ENCODE results near the gene ARL16. TPM values are rescaled to one million over a fixed set of nuclear protein-coding genes. Genes with fewer than 3 reads are reported as not detected.

ARL16 gene
- total RNA-seq, 4 donors from 2014 or later, result 19.1 to 34.3 (median 27.9) TPM

- Histone ChIP-seq H3K9me3 (no peaks in the 10 kb centered on the region), H3K27ac (peak within 1 kb of the TSS; percentile 92 to 99 (median 96)), H3K36me3 (peaks cover 0 to 7% (median 0%) of the 10 kb centered on the region in 3 donors), H3K4me1 (peaks cover 12 to 49% (median 25%) of the 10 kb centered on the region in 3 donors), H3K4me3 (peak within 1 kb of the TSS; percentile 80 to 98 (median 90)), H3K27me3 (no peaks in the 10 kb centered on the region)
- no peak for DNase-seq
- TF ChIP-seq CTCF (IDR thresholded peaks at IDR 0.05) (peak in 1 of 6 experiments; percentile 39), POLR2A (IDR thresholded peaks at IDR 0.05) (peak in 3 of 4 donors; percentile 53 to 84 (median 83))
- 0% methylated on average over 22 to 24 of the region's 77 CpGs for WGBS, 2 donors
- intact Hi-C loops (cut with DNase I), result no loop called here
Observed at GRCh38 chr17:81636505-81637288, 46.9 kb downstream of the ARL16 start, which contains the start of the genes NPLOC4 and TSPAN10. NPLOC4 (minus strand) TSS chr17:81637112; CDS start chr17:81636930, 182 bp downstream. TSPAN10 (plus strand) TSS chr17:81637196; CDS start chr17:81642413, 5,217 bp downstream.

- intact Hi-C loops (cut with DNase I), result no loop called here
- Histone ChIP-seq H3K27me3 (no peaks in the 10 kb centered on the region), H3K4me1 (peaks cover 12 to 50% (median 25%) of the 10 kb centered on the region in 3 donors), H3K27ac (peak overlapping the region; percentile 92 to 99 (median 96)), H3K4me3 (peak overlapping the region; percentile 80 to 98 (median 90)), H3K9me3 (no peaks in the 10 kb centered on the region), H3K36me3 (peaks cover 0 to 13% (median 0%) of the 10 kb centered on the region in 3 donors)
- TF ChIP-seq POLR2A (IDR thresholded peaks at IDR 0.05) (no peak), CTCF (IDR thresholded peaks at IDR 0.05) (no peak)
- no peak for DNase-seq
- 34 to 35% methylated on average over 18 of the region's 18 CpGs for WGBS, 2 donors
Observed at GRCh38 chr17:81635973-81636504, 47.6 kb downstream of the ARL16 start.

GRCh38 chr17:81635431-81635830 is 48.2 kb downstream of the ARL16 start:
- H3K27ac ChIP-seq, result peak overlapping the region in 3 of 4 donors; percentile 92 to 99 (median 95)

GRCh38 chr17:81631482-81631881 is 52.1 kb downstream of the ARL16 start:
- Histone ChIP-seq H3K4me3 (no peak overlapping the region), H3K4me1 (peaks cover 12 to 40% (median 20%) of the 10 kb centered on the region in 3 donors), H3K36me3 (peaks cover 7 to 58% (median 22%) of the 10 kb centered on the region in 3 donors), H3K27me3 (no peaks in the 10 kb centered on the region), H3K9me3 (no peaks in the 10 kb centered on the region), H3K27ac (no peak overlapping the region)
- WGBS, 2 donors, result 80 to 81% methylated on average over 6 of the region's 7 CpGs
- DNase-seq, result no peak
- intact Hi-C loops (cut with DNase I), result no loop called here
- TF ChIP-seq POLR2A (IDR thresholded peaks at IDR 0.05), result no peak
- no peak for TF ChIP-seq CTCF (IDR thresholded peaks at IDR 0.05)

More at GRCh38 chr17:81635431-81635830, 48.2 kb downstream of the ARL16 start:
- Histone ChIP-seq H3K4me3 (peak overlapping the region in 3 of 4 donors; percentile 88 to 98 (median 91)), H3K4me1 (peaks cover 12 to 50% (median 25%) of the 10 kb centered on the region in 3 donors), H3K27me3 (no peaks in the 10 kb centered on the region), H3K9me3 (no peaks in the 10 kb centered on the region), H3K36me3 (peaks cover 0 to 19% (median 0%) of the 10 kb centered on the region in 3 donors)
- intact Hi-C loops (cut with DNase I), result no loop called here
- WGBS, 2 donors, result 19 to 92% methylated on average over 5 of the region's 5 CpGs
- TF ChIP-seq POLR2A (IDR thresholded peaks at IDR 0.05) (no peak), CTCF (IDR thresholded peaks at IDR 0.05) (no peak)
- no peak for DNase-seq

Small RNAs within 50 kb of the gene (small RNA-seq; reads per million reads assigned to genes)
- 0.09 to 0.54 (median 0.18) reads per million in 4 donors for gene MIR6786

Other genes with a start within 250 kb of the ARL16 start
- 1,000 to 10,000 TPM; 3,349 to 6,664 (median 4,433) TPM for gene ACTG1, start 171.0 kb downstream of the ARL16 start, total RNA-seq
- 1 to 10 TPM in 3 of 4 donors, not detected in 1; 1.1 to 2.3 (median 1.8) TPM for gene FSCN2, start 155.4 kb downstream of the ARL16 start, total RNA-seq
- gene FAAP100, start 131.4 kb downstream of the ARL16 start, total RNA-seq, result 10 to 100 TPM; 17.3 to 32.2 (median 26.1) TPM
- gene NPLOC4, start 46.7 kb downstream of the ARL16 start, total RNA-seq, result 10 to 100 TPM; 49.0 to 80.9 (median 62.4) TPM
- 1 to 10 TPM in 1 of 4 donors, under 1 TPM in 2, not detected in 1; 0.19 to 2.1 (median 0.72) TPM for gene TSPAN10, start 46.6 kb downstream of the ARL16 start, total RNA-seq
- gene PDE6G, start 27.3 kb downstream of the ARL16 start, total RNA-seq, result not detected
- 10 to 100 TPM; 17.6 to 54.5 (median 37.4) TPM for gene OXLD1, start 17.2 kb downstream of the ARL16 start, total RNA-seq
- gene CCDC137, start 17.1 kb downstream of the ARL16 start, total RNA-seq, result 10 to 100 TPM; 18.2 to 25.6 (median 21.4) TPM
- gene HGS, start 214 bp upstream of the ARL16 start, total RNA-seq, result 10 to 100 TPM; 48.2 to 86.8 (median 84.0) TPM
- gene MRPL12, start 19.6 kb upstream of the ARL16 start, total RNA-seq, result 100 to 1,000 TPM in 1 of 4 donors, 10 to 100 TPM in 3; 69.6 to 115 (median 79.9) TPM
- gene SLC25A10, start 28.5 kb upstream of the ARL16 start, total RNA-seq, result 10 to 100 TPM; 23.3 to 49.3 (median 37.1) TPM
- not detected for gene GCGR, start 120.4 kb upstream of the ARL16 start, total RNA-seq
- gene MCRIP1, start 149.5 kb upstream of the ARL16 start, total RNA-seq, result 10 to 100 TPM in 3 of 4 donors, 1 to 10 TPM in 1; 8.7 to 28.0 (median 13.2) TPM
- not detected for gene PPP1R27, start 151.3 kb upstream of the ARL16 start, total RNA-seq
- gene P4HB, start 176.7 kb upstream of the ARL16 start, total RNA-seq, result 1,000 to 10,000 TPM in 3 of 4 donors, 100 to 1,000 TPM in 1; 459 to 2,191 (median 1,569) TPM
- gene ARHGDIA, start 187.5 kb upstream of the ARL16 start, total RNA-seq, result 100 to 1,000 TPM; 166 to 239 (median 176) TPM
- 100 to 1,000 TPM in 2 of 4 donors, 10 to 100 TPM in 2; 75.3 to 133 (median 95.0) TPM for gene ALYREF, start 207.8 kb upstream of the ARL16 start, total RNA-seq
- gene ANAPC11, start 207.9 kb upstream of the ARL16 start, total RNA-seq, result 100 to 1,000 TPM in 3 of 4 donors, 10 to 100 TPM in 1; 92.9 to 133 (median 104) TPM
- gene NPB, start 218.4 kb upstream of the ARL16 start, total RNA-seq, result 1 to 10 TPM in 3 of 4 donors, under 1 TPM in 1; 0.53 to 7.4 (median 1.5) TPM
- gene PCYT2, start 227.6 kb upstream of the ARL16 start, total RNA-seq, result 10 to 100 TPM; 18.6 to 38.5 (median 34.6) TPM
- 10 to 100 TPM; 52.6 to 81.0 (median 60.7) TPM for gene SIRT7, start 234.4 kb upstream of the ARL16 start, total RNA-seq
- gene MAFG, start 243.9 kb upstream of the ARL16 start, total RNA-seq, result 10 to 100 TPM in 3 of 4 donors, 1 to 10 TPM in 1; 10.0 to 26.6 (median 23.5) TPM

Data from esophagus squamous epithelium (tissue), 5 donors.